Activated CD4-positive, alpha-beta T cell treated with anti-CD3 and anti-CD28 coated beads for 48 hours (primary cell): Measurements from ENCODE around the gene COL20A1.
"Not testable (repeated sequence)": the region's sequence is repeated elsewhere in the genome, so short reads cannot be mapped to it uniquely, and the experiment has no call there.

Source experiments
- DNase-seq: peaks from one replicate; pipeline ENCODE4 v3.0.0-alpha.2; 2020

COL20A1 gene

DNA sequence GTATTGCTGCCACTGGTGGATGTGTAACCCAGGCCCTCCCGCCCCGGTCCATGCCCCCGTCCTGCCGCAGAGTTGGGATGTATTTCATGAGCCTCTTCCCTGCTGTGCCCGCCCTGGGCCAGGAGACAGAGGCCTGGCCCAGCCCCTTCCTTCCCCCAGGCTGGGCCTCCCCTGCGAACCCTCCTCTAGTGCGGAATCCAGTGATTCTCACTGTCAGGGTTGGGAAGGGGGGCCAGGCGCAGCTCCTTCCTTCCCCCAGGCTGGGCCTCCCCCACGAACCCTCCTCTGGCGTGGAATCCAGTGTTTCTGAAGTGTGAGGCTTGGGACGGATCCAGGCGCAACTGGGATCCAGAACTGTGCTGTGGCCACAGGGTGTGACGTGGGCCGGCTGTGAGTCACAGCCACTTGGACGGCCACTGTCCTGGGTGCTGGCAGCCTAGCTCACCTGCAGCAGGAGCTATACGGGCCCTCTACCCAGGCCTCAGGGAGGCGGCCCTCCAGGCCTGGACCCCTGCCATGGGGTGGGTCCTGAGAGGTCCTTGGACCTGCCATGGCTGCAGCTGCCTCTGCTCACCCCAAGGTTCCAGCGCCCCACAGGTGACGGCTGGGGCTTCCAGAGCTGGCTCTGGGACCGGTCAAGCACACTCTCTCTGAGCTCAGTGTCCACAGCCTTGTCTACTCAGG is 28.3 kb downstream of the COL20A1 start:
- no peak for DNase-seq

DNA sequence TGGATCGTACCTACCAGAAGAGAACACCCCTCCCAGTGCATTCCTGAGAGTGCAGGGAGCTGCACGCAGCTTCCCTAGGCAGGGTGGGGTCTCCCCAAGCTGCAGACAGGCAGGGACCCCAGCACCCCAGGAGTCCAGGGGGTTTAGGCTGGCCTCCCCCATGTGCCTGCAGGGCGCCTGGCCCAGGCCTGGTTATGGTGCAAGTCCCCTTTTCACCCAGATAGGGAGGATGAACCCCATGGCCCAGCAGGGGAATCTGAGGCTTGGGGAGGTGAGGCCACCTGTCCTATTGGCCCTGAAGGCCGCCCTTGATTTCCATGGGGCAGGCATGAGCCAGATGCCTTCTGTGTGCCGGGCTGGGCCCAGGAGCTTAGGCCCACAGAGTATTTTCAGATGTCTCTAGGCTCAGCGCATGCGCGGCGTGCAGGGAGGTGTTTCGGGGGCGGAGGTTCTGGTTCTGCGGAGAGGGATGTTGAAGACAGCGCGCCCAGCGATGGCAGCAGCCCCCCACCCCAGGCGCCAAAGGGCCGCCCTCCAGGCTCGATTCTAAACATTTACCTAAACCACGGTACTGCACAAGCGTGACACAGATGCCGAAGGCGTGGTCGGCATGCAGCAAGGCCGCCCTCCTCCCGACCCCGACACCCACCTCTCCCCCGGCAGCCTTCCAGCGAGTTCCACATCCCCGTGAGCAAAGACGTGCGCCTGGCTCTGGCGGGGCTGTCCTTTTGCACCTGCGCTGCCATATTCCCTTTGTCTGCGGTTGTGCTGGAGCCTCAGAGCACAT is 29.4 kb downstream of the COL20A1 start:
- DNase-seq = no peak

DNA sequence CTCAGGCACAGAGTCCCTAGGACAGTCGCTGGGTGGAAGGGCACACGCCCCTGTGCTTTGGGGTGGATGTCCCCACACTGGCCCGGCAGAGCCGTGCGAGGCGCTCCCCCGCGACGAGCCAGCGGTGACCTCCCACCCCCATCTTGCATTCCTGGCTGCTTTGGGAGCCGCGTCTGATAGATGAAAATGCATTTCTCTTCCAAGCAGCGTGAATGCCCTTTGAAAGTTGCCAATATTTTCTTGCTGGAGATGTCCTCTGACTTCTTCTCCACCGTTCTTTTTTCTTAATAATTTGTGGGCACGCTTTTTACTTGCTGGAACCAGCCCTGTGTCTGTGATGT is 29.9 kb downstream of the COL20A1 start:
- DNase-seq = no peak

DNA sequence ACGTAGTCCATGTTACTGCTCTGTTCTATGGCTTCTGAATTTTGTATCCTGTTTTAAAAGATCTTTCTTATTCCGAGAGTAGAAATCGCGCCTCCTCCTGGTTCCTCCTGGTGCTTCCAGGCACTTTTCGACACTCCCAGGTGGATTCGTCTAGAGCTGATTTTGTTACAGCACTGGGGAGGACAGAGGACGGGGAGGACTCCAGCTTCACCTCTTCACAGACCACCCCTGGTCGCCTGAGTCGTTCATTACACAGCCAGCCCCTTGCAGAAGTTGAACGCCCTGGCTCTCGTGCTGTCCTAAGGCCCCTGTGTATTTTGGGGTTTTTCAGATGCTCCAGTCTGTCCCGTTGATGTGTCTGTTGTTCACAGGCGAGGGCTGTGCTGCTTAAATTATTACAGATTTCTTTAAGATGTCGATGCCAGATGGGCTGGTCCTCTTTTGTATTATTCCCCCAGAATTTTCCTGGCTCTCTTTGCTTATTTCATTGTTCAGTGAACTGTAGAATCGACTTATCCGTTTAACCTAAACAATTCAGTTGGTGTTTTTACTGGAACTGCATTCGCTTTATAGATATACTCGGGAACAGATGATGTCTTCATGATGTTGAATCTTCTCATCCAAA is 30.5 kb downstream of the COL20A1 start:
- no peak for DNase-seq

DNA sequence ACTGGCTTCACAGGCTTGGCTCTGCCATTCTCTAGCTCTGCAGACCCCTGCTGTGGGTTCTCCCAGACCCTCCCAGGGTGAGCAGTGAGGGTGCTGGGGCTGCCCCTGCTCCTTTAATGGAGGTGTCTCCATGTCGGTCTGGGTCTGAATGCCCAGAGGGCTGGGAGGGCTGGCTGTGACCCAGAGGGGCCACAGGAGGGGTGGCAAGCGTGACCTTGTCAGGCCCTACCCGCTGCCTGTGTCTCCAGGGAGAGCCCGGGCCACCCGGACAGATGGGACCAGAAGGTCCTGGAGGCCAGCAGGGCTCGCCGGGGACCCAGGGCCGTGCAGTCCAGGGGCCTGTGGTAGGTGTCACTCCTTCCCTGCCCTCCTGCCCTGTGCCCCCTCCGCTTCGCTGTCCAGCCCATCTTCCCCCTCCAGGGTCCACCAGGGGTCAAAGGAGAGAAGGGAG is 32.1 kb downstream of the COL20A1 start:
- DNase-seq = no peak

DNA sequence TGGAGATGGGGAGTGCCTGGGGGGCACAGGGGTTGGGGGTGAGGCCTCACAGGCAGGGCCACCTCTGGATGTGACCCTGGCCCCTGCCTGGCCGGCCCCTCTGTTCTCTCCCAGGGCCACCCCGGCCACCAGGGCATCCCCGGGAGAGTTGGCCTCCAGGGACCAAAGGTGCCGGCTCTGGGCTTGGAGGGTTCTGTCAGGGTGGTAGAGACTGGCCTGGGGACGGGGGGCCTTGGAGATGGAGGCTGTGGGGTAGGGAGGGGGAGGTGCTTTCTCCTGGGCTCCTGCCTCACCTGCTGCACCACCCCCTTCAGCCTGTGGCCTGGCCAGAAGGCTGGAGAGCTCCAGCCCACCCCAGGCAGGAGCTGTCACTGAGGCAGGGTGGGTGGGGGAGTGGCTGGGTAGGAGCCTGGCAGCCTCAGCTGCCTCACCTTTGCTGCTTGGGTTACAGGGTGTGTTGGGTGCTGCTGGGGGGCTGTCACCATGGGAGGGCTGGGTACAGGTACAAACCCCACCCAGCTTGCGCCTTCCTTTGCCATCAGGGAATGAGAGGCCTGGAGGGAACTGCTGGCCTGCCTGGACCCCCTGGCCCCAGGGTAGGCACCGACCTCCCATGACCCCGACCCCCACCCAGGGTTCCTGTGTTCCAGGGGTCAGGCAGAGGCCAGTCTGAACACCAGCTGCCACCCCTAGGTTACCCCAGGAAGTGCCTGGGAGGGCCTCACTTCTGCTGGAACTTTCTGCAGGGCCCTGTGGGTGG is 32.7 kb downstream of the COL20A1 start:
- no peak for DNase-seq

DNA sequence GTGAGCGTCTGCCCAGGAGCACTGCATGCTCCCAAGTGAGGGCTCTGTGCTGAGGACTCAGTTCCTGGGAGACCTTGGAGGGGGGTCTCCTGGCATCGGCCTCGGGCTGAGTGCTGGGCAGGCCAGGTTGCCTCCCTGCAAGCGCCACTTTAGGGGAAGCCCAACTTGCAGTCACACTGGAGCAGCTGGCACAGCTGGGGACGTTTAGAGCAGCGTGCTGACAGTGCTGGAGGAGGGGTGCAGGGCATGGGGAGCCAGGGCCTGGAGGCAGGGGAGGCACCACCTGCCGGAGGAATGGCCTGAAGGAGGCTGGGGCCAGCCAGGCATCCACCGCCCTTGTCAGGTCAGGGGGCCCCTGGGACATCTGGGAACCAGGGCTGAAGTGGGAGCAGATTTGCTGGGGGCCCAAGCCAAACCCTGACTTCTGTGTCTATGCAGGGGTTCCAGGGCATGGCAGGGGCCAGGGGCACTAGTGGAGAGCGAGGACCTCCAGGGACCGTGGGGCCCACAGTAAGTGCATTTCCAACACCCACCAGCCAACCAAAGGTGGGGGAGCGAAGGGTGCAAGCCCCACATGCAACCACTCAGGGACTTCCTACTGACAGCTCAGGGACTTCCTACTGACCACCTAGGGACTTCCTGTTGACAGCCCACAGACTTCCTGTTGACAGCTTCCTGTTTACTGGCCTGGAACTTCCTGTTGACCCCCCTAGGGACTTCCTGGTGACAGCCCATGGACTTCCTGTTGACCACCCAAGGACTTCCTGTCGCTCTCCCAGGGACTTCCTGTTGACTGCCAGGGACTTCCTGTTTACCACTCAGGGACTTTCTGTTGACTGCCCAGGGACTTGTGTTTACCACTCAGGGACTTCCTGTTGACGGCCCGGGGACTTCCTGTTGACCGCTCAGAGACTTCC is 33.6 kb downstream of the COL20A1 start:
- no peak for DNase-seq

DNA sequence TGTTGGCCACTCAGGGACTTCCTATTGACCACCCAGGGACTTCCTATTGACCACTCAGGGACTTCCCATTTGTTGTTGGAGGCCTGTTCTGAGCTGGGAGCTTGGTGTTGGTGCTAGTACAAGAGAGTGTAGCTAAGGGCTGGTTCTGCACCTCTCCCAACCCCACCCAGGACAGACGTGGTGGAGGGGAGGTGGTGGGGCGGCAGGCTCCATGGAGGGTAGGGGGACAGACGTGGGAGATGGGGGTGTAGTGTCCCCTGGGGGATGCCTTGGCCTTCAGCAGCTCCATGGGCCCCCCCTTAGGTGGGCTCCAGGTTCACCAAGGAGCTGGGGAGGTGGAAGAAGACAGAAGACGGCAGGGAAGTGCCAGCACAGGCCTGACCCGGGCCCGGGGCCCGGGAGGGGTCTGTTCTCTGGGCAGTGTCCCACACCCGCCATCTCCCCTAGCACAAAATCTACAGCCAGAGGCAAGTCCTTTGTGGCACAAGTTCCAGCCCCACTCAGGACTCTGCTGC is 34.3 kb downstream of the COL20A1 start:
- no peak for DNase-seq

DNA sequence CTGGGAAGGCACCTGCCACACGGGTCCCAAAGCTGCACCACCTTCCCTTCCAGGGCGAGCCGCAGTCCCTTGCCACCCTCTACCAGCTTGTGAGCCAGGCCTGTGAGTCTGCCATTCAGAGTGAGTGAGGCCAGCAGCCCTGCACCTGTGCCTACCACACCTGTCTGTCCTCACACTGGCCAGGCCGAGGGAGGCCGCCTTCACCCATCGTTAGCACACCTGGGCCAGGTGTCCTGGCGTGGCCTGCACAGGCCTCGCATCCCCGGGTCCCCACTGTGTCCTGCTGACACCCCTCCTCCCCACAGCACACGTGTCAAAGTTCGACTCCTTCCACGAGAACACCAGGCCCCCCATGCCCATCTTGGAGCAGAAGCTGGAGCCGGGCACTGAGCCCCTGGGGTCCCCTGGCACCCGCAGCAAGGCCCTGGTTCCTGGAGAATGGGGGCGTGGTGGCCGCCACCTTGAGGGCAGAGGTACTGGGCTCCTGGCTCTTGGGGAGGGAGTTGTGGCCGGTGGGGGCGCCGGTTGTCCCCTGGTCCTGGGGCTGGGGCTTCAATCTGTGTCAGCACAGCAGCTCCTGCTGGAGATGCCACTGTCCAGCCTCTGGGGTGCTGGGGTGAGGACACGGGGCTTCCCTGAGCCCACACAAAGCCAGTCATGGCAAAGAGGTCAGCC is 35.2 kb downstream of the COL20A1 start:
- no peak for DNase-seq

DNA sequence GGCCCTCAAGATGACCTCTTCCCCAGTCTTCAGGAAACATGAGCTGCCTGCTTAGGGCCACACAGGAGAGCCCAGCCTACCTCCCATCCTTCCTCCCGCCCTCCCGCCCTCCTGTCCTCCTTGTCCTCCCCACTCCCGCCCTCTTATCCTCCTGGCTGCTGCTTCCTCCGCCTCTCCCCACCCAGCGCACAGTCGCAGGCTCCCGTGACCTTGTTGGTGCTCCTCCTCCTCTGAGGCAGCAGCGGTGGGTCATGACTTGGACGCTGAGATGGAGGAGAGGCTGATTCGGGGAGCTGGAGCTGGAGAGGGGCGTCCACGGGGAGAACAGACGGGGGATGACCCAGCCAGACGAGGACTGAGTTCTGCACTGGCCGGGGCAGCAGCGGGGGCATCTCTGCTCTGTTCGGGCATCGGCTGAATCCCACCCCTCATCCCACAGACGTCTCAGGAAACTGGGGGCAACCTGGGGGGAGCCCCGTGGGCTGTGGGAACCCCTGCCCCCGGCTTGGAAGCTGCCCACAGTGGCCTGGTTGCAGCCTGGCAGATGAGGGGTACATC is 35.8 kb downstream of the COL20A1 start:
- DNase-seq = no peak

DNA sequence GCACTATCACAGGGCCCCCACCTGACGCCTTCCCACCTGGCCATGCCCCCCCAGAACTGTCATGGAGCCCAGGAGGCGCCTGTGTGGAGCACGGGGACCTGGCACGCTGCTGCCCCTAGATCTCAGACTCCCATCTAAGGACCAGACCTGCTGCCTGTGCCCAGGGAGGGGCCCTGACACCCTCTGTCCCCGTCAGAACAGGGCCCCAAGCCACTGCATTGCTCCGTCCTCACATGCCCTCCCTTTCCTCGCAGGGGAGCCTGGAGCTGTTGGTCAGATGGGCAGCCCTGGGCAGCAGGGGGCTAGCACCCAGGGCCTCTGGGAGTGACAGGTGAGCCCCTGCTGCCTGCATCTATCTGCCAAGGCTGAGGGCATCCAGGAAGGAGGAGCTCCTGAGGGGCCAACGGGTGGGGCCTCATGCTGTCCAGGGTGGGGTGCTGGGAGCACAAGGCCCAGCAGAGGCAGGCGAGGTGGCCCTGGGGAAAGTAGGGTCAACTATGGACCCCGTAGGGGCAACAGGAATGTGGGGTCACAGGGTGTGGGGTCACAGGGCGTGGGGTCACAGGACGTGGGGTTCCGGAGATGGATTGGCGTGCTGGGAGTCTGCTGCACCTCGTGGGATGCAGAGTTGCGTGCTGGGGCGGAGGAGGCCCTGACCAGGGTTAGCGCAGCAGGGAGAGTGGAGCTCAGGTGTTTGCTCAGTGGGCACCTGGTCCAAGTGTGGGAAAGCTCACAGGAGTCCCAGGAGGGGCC is 36.5 kb downstream of the COL20A1 start:
- no peak for DNase-seq

DNA sequence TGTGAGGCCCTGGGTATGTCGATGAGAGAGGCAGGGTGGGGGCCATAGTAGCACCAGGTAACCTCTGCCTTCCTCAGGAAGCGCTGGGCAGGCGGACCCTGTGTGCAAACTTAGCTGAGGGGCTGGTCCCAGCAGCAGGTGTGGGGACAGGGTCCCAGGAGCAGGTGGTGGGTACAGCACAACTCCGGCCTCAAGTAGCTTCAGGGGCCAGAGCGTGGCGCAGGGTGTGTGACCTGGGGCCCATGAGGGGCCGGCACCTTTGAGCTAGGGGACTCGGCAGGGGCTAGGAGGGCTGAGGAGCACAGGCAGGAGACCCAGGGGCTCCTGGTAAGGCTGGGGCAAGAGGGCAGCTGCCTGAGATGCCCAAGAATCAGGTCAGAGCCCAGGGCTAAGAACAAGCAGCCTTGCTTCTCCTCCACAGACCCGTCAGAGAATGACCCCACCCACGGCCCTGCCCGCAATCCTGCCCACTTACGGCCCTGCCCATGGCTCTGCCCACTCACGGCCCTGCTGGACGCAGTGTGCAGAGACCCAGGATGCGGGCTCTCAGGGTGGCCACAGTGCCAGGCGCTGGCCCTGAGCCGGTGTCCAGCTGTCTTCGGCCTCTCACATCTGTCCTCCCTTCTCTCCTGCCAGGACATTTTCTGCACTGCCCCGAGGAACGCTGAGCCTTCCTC is 37.2 kb downstream of the COL20A1 start:
- DNase-seq = no peak

DNA sequence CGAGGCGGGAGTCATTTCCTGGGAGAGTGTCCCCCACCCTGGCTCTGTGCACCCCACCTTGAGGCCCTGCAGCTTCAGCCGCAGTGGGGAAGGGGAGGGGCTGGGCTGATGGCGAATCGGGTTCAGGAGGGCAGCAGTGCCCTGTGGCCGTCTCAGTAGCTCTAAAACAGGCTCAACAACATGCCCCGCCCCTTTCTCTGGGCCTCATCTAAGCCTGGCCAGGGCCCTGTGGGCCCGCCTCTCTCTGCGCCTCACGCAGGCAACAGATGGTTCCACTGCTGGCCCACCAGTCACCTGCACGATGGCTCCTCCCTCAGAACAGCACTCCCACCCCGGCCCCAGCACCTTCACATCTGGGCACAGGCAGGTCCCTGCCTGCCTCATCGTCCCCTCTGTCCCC is 38.0 kb downstream of the COL20A1 start:
- no peak for DNase-seq

DNA sequence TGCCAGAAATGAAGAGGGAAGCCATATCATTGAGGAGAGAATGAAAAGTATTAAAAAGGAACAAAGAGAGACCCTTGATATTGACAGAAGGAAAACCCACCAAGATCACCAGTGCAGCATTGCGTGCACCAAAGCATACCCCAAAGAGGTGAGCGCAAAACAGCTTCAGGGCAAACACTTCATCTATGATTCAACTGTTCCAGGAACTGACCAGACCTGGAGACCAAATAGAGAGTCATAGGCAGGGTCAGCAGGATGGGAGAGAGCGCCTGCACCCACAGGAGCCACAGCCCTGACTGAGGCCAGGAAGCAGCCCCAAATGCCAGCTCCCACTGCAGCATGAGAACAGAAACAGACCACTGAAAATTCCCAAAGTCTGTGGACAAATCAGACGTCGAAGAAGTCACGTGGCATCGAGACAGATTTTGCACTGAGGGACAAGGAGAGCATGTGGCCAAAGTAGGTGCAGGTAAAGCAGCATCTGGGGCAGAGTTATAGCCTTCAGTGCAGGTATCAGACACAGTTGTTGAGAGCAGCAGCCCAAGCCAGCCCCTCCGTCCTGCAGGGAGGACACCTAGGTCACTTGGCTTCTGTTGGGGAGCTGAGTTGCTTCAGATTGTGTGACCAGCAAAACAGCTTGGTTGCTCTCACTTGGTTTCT is 38.9 kb downstream of the COL20A1 start:
- no peak for DNase-seq

DNA sequence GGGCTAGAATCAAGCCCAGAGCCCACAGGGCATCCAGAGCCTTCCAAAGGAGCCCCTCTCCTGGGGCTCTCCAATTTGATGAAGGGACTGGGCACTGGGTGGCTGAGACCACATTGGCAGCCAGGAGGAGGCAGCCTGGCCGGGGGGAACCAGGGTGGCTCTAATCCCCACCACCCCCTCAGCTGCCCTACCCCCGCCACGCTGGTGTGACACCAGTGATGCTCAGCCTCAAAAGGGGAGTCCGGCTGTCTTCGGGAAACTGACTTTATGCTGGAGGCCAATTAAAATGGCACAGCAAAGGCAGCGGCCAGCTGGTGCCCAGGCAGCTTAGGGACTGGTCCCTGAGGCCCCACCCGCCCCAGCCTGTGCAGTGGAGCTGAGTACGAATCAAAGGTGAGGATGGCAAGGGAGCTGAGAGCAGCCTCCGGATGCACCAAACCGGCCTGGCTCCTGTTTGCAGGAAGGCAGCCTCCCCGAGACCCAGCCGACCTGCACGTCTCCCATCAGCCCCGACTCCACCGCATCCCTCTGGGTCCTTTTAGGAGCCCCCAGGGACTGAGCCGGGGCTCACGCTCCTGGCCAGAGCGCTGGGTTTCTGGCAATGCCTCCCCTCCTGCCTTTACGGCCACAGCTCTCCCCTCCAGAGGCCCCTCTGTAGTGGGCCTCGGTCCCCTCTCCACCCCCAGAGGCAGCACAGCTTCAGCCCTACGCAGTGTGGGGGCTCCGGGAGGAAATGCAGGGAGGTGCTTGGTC is 39.7 kb downstream of the COL20A1 start:
- no peak for DNase-seq

DNA sequence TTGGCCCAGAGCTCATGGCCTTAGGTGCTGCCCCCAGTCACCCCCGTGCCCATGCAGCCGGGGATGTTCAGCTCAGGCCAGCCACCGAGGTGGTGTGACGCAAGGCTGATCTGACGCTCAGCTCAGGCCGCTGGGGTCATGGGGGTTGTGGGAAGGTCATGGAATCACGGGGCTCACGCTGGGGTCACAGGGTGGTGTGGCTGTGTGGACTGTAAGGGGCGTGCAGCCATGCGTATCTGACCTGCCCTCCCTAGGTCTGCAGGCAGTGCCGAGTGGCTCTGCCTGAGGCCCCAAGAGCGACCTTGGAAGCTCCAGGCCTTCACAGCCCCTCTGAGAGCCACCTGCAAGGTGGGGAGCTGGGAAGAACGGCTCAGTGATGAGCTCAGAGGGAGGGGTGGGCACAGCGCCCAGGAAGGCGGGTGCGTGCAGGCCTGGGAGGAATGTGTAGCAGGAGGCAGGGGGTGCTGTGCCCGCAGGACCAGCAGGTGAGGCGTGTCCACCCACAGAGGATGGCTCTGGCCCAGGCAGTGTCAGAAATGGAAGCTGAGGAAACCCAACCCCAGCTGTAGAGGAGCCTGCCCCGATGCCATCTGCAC is 40.4 kb downstream of the COL20A1 start:
- DNase-seq = no peak

DNA sequence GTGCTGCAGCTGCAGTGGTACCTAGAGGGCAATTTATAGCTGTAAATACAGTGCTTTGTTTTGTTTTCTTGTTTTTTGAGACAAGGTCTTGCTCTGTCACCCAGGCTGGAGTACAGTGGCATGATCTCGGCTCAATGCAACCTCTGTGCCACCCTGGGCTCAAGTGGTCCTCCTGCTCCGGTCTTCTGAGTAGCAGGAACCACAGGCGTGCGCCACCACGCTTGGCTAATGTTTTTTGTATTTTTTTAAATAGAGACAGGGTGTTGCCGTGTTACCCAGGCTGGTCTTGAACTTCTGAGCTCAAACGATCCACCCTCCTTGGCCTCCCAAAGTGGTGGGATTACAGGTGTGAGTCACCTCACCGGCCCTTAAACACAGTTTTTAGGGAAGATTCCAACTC is 41.4 kb downstream of the COL20A1 start:
- no peak for DNase-seq

DNA sequence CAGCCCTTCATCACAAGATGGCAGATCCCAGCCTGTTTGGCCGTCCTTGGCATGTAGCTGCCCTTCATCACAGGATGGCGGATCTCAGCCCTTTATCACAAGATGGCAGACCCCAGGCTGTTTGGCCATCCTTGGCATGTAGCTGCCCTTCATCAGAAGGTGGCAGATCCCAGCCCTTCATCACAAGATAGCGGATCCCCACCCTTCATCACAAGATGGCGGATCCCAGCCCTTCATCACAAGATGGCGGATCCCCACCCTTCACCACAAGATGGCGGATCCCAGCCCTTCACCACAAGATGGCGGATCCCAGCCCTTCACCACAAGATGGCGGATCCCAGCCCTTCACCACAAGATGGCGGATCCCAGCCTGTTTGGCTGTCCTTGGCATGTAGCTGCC is 42.1 kb downstream of the COL20A1 start:
- DNase-seq = not testable (repeated sequence)
